Epithelial cell of proximal tubule (primary cell): ENCODE data around the gene PADI6. TPM values are rescaled to one million over a fixed set of nuclear protein-coding genes. Genes with fewer than 3 reads are reported as not detected.
"Not testable (repeated sequence)": the region's sequence is repeated elsewhere in the genome, so short reads cannot be mapped to it uniquely, and the experiment has no call there.

Source experiments
- DNase-seq: peaks from one replicate; pipeline ENCODE4 v3.0.0-alpha.2; 2011; ENCODE audit warnings: low read depth
- H3K4me3 ChIP-seq: 2 replicates; pipeline ENCODE4 v1.5.1; 2011; ENCODE audit warnings: low read depth, mild to moderate bottlenecking, low read length
- total RNA-seq: library from RNA; depleted of rRNA; stranded (reverse); fragments of >200 nt; gene quantifications from 2 replicates; pipeline ENCODE4 v1.2.3, GENCODE V29; 2015
- TF ChIP-seq, protein P1 (sequence below): conservative IDR thresholded peaks from 2 replicates; pipeline ENCODE4 v1.5.1; 2012; ENCODE audit warnings: low read depth, mild to moderate bottlenecking, low read length

Gene PADI6
- total RNA-seq, 1 donor from 2014 or later, result not detected

DNA sequence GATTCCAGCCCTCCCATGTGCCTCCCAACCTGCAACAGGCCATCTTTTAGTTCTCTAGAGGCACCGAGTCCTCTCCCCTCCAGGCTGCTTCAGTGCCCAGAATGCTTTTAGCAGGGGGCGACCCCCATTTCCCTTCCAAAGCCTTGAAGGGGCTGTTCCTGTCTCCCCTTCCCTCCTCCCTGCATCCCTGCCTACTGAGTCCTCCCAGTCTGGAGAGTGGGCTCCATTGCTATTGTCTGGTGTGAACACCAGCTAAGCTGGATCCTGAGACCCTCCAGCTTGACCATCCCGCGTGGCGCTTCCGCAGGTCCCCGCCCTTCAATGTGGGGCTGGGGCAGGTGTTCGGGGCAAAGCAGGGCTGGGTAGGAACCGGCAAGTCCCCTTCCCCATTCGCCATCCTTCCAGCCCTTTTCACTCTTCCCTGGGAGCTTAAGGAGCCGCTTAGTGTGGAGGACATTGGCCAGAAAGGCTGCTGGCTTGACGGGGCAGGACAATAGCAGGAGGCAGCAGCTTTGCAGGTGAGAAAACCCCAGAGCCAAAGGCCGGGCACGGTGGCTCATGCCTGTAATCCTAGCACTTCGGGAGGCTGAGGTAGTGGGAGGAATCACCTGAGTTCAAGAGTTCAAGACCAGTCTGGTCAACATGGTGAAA is 32.2 kb downstream of the PADI6 start:
- no peak overlapping the region for H3K4me3 ChIP-seq
- DNase-seq, result no peak
- TF ChIP-seq, protein P1, sequence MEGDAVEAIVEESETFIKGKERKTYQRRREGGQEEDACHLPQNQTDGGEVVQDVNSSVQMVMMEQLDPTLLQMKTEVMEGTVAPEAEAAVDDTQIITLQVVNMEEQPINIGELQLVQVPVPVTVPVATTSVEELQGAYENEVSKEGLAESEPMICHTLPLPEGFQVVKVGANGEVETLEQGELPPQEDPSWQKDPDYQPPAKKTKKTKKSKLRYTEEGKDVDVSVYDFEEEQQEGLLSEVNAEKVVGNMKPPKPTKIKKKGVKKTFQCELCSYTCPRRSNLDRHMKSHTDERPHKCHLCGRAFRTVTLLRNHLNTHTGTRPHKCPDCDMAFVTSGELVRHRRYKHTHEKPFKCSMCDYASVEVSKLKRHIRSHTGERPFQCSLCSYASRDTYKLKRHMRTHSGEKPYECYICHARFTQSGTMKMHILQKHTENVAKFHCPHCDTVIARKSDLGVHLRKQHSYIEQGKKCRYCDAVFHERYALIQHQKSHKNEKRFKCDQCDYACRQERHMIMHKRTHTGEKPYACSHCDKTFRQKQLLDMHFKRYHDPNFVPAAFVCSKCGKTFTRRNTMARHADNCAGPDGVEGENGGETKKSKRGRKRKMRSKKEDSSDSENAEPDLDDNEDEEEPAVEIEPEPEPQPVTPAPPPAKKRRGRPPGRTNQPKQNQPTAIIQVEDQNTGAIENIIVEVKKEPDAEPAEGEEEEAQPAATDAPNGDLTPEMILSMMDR, result no peak

DNA sequence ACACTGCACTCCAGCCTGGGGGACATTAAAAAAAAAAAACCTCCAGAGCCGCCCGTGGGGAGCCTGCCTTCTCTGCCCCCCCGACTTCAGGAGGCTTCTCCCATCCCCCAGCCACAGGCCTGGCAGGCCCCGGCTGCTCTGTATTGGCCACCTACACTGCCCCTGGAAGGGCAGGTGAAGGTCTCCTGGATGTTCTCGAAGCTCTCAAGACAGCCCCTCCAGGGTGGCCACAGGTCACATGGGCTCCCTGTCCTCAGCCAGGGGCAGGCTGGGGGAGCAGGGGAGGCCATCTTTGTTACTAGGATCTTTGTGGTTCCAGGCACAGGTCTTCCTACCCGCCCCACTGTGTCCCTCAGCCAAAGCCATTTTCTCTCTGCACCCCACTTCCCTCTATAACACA is 32.8 kb downstream of the PADI6 start:
- H3K4me3 ChIP-seq, result no peak overlapping the region
- DNase-seq, result no peak
- TF ChIP-seq, protein P1, result no peak

DNA sequence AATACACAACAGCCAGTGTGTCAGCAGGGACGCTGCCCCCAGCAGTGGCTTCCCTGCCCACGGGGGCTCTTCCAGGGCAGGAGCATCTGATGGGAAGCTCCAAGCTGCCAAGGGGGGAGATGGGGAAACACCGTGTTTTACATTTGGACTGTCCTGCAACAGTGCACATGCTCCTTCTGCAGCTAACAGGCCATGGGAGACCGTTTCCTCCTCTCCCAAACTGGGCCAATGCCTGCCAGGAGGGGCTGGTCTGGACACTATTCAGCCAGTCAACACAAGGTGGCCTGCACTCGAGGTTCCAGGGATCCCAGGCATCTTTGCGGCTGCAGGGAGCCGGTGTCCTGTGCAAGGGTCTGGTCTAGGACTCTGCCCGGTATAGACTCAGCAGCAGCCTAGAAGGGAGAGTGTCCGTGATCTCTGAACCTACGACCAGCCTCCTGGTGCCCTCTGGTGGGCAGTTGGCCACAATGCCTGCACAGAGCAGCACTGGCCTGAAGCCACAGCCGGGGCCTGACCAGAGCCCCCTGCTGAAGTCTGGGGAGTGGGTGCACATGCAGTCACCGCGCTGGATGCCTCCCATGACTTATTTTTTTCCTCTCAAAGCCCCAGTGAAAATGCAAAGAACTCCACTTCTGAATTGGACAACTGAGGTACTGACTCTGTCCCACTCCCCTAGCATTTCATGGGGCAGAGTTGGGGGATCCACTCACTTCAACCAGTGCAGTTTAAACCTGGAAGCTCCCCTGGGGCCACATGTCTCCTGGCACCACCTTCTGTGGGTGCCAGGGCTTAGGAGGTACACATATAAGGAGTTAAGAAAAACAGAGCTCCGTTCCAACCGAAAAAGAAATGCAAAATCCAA is 34.1 kb downstream of the PADI6 start:
- DNase-seq, result no peak
- TF ChIP-seq, protein P1, result peak; percentile 90
- H3K4me3 ChIP-seq, result no peak overlapping the region

DNA sequence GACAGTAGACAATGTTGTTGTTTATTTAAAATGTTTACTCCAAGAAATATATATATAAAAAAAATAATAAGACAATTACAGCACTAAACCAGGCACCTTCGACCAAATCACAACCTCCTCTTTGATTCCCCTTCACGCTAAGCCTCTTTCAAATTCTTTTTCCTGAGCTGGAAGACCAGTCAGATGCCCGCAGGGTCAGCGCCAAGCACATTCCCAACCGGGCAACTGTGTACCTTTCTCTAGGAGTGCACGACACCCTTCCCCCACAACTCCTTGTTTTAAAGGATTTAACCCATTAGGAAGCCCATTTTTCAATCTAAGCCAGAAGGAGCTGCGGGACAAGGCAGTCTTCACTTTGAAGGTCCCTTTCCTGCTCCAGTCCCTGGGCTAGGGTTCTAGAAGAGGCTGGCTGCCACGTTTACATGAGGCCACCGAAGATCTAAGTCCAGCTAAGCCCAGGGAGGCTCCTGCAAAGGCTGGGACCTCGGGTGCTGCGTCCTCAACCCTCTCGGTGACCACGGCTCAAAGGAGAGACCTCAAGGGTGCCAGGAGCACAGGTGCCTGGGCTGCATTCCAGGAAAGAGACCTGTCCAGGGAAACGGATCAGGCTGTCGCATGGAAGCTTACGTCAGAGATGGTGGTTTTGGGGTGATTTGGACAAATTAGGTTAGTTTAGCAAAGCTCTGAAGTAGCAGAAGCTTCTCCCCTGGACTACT is 34.9 kb downstream of the PADI6 start:
- not testable (repeated sequence) for H3K4me3 ChIP-seq, DNase-seq

DNA sequence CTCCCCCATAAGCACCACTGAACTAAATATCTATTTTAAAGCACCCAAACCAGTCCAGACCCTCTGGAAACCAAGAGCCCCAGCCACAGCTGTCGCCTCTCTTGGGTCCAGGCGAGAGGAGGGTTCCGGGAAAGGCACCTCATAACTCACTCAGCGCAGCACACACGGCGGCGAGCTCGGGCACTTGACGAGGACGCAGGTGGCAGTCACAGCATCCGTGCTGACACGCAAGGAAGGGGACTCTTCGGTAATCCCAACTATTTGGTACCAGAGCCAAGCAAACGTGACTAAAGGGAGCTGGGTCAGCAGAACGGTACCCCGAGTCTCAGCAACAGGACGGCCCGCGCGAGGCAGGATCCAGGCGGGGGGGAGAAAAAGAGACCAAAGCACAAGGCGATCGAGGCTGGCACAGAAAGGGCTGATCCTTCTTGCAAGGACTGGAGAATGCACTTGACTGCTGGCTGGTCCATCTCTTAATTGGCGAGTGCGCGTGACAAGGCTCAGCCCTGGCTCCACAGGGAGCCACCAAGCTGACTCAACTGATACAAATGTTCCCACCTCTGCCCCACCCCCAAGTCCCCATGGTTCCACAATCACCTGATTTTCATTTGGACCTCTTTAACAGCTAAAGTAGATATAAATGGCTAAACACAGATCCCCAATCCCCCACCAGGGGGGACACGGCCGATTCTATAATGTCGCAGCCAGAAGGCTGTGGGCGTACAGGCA is 36.0 kb downstream of the PADI6 start:
- DNase-seq, H3K4me3 ChIP-seq: not testable (repeated sequence)

DNA sequence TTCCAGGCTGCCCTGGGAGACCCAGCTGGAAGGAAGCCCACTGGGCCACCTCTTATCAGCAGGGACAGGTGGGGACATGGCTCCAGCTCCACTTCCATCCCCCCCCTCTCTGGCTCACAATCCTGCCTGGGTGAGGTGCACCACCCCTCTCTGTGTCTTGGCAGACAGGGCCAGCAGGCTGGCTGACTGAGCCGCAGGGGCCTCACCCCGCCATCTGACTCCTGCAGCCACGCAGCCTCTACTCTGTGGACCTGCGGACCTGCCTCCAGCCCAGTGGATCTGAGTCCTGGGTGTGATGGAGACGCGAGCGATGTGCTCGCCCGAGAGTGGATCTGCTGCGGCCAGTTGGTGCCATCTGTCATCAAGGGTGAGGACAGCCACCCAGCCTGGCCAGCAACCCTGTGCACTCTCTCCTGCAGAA is 37.4 kb downstream of the PADI6 start:
- TF ChIP-seq, protein P1, result no peak
- H3K4me3 ChIP-seq, result no peak overlapping the region
- no peak for DNase-seq

DNA sequence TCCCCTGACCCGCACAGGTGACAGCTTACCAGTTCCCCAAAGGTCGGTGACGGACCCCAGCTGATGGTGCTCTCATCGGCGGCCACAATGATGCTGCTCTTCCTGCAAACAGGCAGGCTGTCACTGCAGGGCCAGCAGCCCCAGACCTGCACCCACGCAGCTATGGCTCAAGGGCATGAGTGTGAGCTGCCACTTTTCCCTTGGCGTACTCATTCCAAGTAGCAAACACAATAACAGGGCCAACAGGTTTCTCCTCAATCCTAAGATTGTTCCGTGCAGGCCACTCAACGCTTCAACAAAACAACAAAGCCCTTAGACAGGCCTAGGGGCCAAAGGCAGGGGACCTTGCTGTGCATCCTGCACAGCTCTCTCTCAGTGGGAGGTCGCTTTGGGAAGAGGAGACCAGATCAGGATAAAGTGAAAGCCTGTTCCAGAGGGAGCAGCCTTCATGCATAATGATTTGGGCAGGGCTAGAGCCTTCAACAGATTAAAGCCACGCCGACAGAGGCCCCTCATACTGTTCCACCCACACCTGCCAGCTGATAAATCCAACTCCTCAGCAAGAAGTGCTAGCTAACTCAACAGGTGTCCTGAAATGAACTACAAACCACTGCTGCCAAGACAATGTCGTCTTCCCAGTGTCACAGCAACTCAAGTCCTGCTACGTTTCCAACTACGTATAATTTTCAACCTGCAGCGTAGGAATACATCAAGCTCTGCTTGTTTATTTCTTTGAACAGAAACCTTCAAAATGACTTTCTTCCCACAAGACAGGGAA is 40.3 kb downstream of the PADI6 start:
- H3K4me3 ChIP-seq, result no peak overlapping the region
- TF ChIP-seq, protein P1, result no peak
- no peak for DNase-seq
